EL (cell line): ENCODE results near the gene PRUNE2.
"Not testable (repeated sequence)": the region's sequence is repeated elsewhere in the genome, so short reads cannot be mapped to it uniquely, and the experiment has no call there.

Experiments
- DNase-seq: peaks from one replicate; pipeline ENCODE4 v3.0.0-alpha.2; 2016

PRUNE2 gene

DNA sequence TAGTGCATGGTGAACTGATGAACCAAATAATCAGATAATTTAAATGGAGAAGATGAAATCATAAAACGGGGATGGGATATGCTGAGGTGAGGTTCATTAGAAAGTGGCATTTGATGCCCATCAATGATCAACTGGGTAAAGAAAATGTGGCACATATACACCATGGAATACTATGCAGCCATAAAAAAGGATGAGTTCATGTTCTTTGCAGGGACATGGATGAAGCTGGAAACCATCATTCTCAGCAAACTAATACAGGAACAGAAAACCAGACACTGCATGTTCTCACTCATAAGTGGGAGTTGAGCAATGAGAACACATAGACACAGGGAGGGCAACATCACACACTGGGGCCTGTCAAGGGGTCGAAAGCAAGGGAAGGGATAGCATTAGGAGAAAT is 47.7 kb downstream of the PRUNE2 start:
- DNase-seq: not testable (repeated sequence)

DNA sequence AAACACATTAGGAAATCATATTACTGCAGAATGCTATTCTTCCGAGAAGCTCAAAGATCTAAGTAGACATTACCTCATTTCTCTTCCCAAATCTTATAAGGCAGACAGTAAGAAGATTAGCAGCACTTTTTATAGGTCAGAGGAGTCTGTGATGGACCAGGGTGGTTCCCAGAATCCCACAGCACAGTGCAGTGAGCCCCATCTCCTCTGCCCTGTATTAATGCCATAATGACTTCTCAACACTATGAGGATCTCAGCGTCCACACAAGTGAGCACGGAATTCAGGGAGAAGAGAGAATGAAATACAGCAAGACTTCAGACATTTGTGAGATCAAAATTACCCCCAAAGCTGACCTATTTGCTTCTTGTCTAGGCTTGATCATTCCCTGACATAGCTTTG is 49.9 kb downstream of the PRUNE2 start:
- no peak for DNase-seq

DNA sequence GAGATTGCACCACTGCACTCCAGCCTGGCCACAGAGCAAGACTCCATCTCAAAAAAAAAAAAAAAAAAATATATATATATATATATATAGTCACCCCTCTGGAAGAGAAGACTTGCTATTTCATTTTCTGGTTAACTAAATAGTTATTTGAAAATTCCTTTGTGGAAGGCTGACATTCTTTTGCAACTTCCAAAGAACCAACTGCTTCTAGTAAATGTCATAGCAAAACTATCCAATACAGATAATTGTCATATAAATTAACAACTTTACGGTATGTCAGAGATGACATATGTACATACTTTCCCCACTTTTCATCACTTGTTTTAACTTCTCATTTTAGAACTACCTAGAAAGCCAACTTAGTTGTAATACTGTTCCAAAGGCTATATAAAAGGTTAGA is 50.9 kb downstream of the PRUNE2 start:
- DNase-seq: peak; percentile 21

GRCh38 chr9:76852026-76852425 is 53.9 kb downstream of the PRUNE2 start:
- no peak for DNase-seq

DNA sequence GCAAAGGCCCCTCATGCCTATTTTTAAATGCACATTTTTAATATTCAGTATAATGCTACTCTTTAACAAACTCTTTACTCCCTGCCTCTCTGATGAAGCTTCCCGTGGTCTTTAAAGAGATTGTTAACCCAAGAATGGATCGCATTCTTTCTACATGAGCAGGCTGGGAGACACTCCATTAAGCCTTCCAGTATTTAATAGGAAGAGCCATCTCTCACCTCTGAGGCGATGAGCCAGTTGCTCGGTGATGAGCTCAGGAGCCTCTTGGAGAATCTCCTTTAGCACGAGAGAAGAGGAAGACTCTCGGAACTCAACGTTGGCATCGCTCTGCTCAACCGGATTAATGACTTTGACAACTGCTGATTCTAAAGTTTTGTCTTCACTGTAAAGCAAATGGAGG is 59.6 kb downstream of the PRUNE2 start:
- DNase-seq: peak; percentile 59

- DNase-seq: no peak
These were observed 60.7 kb downstream of the PRUNE2 start for GRCh38 chr9:76845254-76845653.

- DNase-seq: peak; percentile 77
These were observed 70.2 kb downstream of the PRUNE2 start for GRCh38 chr9:76835571-76836283.

GRCh38 chr9:76828447-76828846 is 77.5 kb downstream of the PRUNE2 start:
- DNase-seq: no peak

DNA sequence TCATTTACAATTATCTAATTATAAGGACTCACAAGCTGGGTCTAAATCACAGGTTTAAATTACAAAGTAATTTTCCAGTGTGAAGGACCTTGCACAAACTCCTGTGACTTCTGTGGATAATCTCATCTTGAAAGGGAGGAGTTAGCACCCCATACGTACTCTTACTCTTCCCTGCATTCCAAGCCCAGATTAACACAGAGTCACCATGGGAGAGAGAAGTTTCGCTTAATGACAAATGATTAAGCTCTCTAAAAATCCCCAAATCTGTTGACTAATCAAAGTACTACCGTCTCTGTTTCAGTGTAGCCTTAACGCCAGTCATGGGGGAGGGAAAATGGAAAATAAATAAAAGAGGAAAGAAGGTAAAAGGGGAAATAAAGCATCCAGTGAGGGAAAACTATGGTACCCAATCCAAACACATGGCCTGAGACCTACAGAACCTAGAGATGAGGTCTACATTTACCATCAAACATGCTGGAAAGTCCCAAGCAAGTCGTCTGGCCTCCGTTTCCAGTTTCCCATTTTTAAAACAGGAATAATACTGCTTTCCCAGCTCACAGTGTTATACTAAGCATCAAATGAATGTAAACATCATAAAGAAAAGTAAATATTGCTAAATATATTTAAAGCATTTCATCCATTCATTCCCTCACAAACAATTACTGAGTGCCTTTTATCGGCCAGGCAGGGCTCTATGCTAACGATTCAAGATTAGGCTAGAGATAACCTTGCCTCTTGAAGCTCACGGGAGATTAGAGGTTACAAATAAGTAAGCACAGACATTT is 78.4 kb downstream of the PRUNE2 start:
- DNase-seq: no peak

DNA sequence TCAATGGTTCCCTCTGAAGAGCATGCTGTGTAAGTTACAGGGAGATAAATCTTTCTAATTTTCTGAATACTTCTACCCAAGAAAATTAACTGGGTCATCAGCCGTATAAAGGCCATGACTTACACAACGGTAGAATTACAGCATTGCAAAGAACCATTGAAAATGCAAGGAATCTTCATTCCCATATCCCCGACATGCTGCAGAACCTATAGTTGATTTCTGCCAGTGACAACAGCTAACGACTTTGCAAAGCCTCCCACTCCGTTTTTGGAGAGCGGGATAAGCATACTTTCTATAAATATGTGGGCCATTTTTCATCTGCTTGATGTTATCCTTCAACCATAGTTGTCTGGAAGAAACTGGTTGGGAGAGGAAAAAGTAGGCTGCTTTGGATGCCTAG is 85.5 kb downstream of the PRUNE2 start:
- DNase-seq: no peak

DNA sequence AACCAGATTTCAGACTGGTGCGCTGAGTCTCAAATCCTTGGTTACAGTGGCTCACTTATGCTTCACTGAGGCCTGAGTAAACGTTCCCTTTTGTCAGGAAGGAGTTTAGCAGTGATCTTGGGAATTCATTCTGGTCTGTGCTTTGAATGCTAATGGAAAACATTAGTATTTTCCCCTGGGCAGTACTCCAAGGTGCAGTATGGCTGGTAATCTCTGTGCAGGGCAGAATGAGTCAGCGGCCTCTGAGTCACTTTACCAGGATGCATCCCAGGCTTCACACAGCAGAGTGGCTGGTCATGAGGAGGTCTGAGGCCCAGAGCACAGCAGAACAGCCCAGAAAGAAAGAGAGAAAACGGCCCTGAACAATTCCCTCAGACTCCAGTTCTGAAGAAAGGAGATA is 87.6 kb downstream of the PRUNE2 start:
- DNase-seq: peak; percentile 98

DNA sequence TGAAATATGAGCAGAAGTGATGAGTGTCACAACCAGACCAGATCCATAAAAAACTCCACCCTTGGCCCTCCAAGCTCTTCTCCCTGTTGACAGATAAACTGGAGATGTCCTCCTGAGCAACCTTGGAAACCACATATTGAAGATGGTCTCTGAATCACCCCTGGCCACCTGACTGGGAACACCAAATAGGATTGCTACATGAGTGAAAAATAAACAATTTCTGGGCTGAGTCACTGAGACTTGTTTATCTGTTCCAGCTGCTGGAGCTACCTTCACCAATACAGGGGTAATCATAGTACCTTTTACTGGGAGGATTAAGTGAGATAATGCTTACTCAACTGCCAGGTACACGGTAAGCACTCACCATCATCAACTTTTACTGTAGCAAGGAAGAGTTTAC is 88.4 kb downstream of the PRUNE2 start:
- peak; percentile 60 for DNase-seq

GRCh38 chr9:76812591-76812990 is 93.3 kb downstream of the PRUNE2 start:
- DNase-seq: no peak

GRCh38 chr9:76810377-76810957 is 95.4 kb downstream of the PRUNE2 start:
- peak; percentile 64 for DNase-seq

DNA sequence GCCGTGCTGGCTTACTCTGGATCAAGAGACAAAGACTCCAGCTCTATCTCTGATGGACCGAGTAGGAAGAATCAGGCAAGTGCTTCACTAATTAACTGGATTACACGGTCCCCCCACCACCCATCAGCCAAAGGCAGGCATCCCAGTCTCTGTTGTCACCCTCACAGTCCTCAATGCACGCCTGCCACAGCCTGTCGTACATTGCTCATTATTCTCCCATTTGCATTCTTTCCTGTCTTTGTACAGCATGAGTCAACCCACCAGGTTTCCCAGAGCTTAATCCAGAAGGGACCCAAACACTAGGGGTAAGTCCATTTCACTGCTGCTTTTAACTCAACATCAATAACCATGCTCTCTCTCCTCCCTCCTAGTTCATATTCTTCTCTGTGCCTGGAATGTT is 97.3 kb downstream of the PRUNE2 start:
- peak; percentile 18 for DNase-seq

- no peak for DNase-seq
These were observed 102.2 kb downstream of the PRUNE2 start for GRCh38 chr9:76803762-76804161.

- DNase-seq: no peak
These were observed 102.8 kb downstream of the PRUNE2 start for GRCh38 chr9:76803083-76803482.

DNA sequence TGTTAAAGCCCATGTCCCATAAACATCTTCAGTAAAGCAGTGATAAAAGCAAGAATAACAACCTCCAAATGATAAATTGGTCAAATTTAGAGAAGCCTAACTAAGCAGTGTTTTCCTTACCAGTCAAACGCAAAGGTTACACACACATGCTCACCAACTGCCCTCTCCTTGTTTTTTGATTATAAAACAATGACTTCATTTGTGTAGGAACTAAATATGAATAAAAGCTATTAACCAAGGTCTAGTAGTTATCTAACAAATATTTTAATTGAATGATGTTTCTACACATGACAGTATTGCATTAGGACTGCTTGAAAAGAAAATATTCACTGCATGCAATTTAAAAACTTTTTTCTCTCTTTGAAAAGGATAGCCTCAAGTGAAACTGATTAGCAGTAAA is 105.0 kb downstream of the PRUNE2 start:
- DNase-seq: no peak

DNA sequence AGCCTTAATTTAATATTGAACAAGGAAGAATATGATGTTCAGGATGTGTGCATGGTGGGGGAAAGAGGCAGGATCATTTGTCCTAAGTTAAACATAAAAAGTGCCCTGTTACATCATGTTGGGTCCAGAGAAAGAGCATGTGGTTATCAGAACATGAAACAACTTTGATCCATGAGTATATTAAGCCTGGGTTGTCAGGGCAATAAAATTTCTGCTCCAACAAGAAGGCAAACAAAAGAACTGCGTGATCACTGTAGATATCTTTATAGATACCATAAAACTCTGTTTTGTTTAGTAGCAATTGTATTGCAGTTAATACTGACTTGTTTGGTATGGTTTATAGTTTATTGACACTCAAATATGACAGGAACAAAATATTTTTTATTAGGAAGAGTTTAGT is 106.4 kb downstream of the PRUNE2 start:
- no peak for DNase-seq

- no peak for DNase-seq
These were observed 107.4 kb downstream of the PRUNE2 start for GRCh38 chr9:76798527-76798926.

DNA sequence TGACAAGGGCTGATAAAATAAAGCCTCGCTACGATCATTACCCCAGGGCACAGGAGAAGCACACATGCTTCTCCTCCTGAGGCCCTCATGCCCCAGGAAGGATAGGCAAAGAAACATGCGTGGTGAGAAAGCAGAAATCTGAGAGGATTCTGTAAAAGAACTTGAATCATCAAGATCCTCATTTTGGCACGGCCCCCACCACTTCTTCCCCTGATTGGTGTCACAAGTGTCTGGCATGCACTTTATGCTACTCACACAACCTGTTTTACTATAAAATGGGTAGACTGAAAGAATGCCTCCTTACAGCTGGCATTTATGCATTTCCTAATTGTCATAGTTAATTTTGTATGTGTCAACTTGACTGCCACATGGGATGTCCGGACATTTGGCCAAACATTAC is 109.6 kb downstream of the PRUNE2 start:
- DNase-seq: no peak

DNA sequence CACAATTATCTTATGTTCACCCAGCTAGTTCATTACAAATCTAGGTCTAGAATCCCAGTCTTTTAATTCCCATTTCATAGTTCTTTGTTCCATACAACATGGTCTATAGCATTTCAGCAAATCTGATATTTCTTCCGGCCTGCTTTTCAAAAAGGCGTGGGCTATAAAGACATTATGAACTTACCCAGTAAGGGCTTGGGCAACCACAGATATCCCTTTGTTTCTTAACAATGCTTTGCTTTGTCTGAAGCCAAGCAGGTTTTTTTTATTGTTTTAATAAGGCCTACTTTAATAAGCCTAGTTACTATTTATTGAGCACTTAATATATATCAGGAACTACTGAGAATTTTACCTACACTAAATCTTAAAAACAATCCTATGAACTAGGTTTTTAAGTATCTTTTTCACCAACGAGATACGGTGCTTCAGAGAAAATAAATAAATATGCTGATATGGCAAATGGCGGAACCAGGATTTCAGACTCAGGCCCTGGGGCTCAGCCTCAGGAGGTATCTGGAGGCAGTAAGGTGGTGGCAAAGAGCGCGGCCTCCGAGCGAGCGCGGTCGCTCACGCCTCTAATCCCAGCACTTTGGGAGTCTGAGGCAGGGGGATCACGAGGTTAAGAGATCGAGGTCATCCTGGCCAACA is 112.0 kb downstream of the PRUNE2 start:
- no peak for DNase-seq

GRCh38 chr9:76789840-76790239 is 116.1 kb downstream of the PRUNE2 start:
- no peak for DNase-seq

GRCh38 chr9:76787677-76788076 is 118.2 kb downstream of the PRUNE2 start:
- no peak for DNase-seq
